Endothelial cell (in vitro differentiated cells): ENCODE results near the gene KPNA1. TPM values are rescaled to one million over a fixed set of nuclear protein-coding genes. Genes with fewer than 3 reads are reported as not detected.
A peak's percentile ranks its signal among the peaks of the same experiment; 100 is the strongest.

Source experiments
- DNase-seq: peaks from one replicate; pipeline ENCODE4 v3.0.0; 2021; ENCODE audit warnings: low spot score
- H3K27ac Mint-ChIP-seq: one replicate; pipeline ENCODE4 v1.8.0; 2021; ENCODE audit warnings: mixed read lengths, inconsistent platforms; ENCODE audit not compliant: unreplicated experiment
- H3K27me3 Mint-ChIP-seq: one replicate; pipeline ENCODE4 v1.8.0; 2021; ENCODE audit warnings: mild to moderate bottlenecking, moderate library complexity, mixed read lengths, inconsistent platforms; ENCODE audit not compliant: unreplicated experiment
- H3K36me3 Mint-ChIP-seq: one replicate; pipeline ENCODE4 v1.8.0; 2021; ENCODE audit warnings: mild to moderate bottlenecking, low read depth, mixed read lengths, inconsistent platforms; ENCODE audit not compliant: unreplicated experiment
- H3K4me1 Mint-ChIP-seq: one replicate; pipeline ENCODE4 v1.8.0; 2021; ENCODE audit warnings: mild to moderate bottlenecking, mixed read lengths, inconsistent platforms; ENCODE audit not compliant: unreplicated experiment
- H3K4me3 Mint-ChIP-seq: one replicate; pipeline ENCODE4 v1.8.0; 2021; ENCODE audit warnings: mild to moderate bottlenecking, mixed read lengths, inconsistent platforms; ENCODE audit not compliant: unreplicated experiment
- H3K9me3 Mint-ChIP-seq: one replicate; pipeline ENCODE4 v1.8.0; 2021; ENCODE audit warnings: mixed read lengths, inconsistent platforms; ENCODE audit not compliant: unreplicated experiment
- CTCF ChIP-seq: fragments of 200-600 bp; sonication (generic); IDR thresholded peaks from one replicate; pipeline ENCODE4 v1.5.0; 2021; ENCODE audit warnings: antibody characterized with exemption; ENCODE audit not compliant: unreplicated experiment
- total RNA-seq: library from RNA; stranded (reverse); fragmentation: NEBNext Ultra II Directional; extraction: Animal tissue kit (Norgen Biotek cat#: 25700); gene quantifications from one replicate; pipeline ENCODE4 v1.2.1, GENCODE V29; 2021; ENCODE audit not compliant: unreplicated experiment

The KPNA1 gene
- total RNA-seq, 1 donor from 2014 or later: 87.2 TPM

GRCh38 chr3:122498152-122498551, 16.6 kb downstream of the KPNA1 start:
- no peak for DNase-seq

GRCh38 chr3:122497425-122497824, 17.3 kb downstream of the KPNA1 start:
- Mint-ChIP-seq H3K9me3 (no peaks in the 10 kb centered on the region), H3K27ac (no peak overlapping the region), H3K36me3 (peaks cover 16% of the 10 kb centered on the region), H3K4me3 (no peak overlapping the region), H3K4me1 (peaks cover 30% of the 10 kb centered on the region), H3K27me3 (peaks cover 6% of the 10 kb centered on the region)
- TF ChIP-seq CTCF: no peak
- DNase-seq: no peak

More at GRCh38 chr3:122498152-122498551, 16.6 kb downstream of the KPNA1 start:
- Mint-ChIP-seq H3K36me3 (peaks cover 16% of the 10 kb centered on the region), H3K9me3 (no peaks in the 10 kb centered on the region), H3K27me3 (peaks cover 6% of the 10 kb centered on the region), H3K27ac (peak overlapping the region; percentile 5), H3K4me1 (peaks cover 27% of the 10 kb centered on the region), H3K4me3 (no peak overlapping the region)
- TF ChIP-seq CTCF: no peak

GRCh38 chr3:122496508-122496907, 18.2 kb downstream of the KPNA1 start:
- TF ChIP-seq CTCF: no peak
- H3K4me3 Mint-ChIP-seq: peak overlapping the region; percentile 10
- no peak for DNase-seq
- H3K27ac Mint-ChIP-seq: peak overlapping the region; percentile 88
- peaks cover 20% of the 10 kb centered on the region for H3K36me3 Mint-ChIP-seq
- peaks cover 30% of the 10 kb centered on the region for H3K4me1 Mint-ChIP-seq
- H3K9me3 Mint-ChIP-seq: no peaks in the 10 kb centered on the region
- peaks cover 6% of the 10 kb centered on the region for H3K27me3 Mint-ChIP-seq

GRCh38 chr3:122493296-122493695, 21.4 kb downstream of the KPNA1 start:
- H3K27me3 Mint-ChIP-seq: peaks cover 3% of the 10 kb centered on the region
- H3K36me3 Mint-ChIP-seq: peaks cover 21% of the 10 kb centered on the region
- H3K9me3 Mint-ChIP-seq: no peaks in the 10 kb centered on the region
- TF ChIP-seq CTCF: no peak
- peaks cover 45% of the 10 kb centered on the region for H3K4me1 Mint-ChIP-seq
- DNase-seq: no peak
- peak overlapping the region; percentile 20 for H3K27ac Mint-ChIP-seq
- H3K4me3 Mint-ChIP-seq: peak overlapping the region; percentile 24

GRCh38 chr3:122488262-122488973, 26.3 kb downstream of the KPNA1 start:
- no peaks in the 10 kb centered on the region for H3K9me3 Mint-ChIP-seq
- peaks cover 3% of the 10 kb centered on the region for H3K27me3 Mint-ChIP-seq
- H3K4me1 Mint-ChIP-seq: peaks cover 44% of the 10 kb centered on the region
- peaks cover 8% of the 10 kb centered on the region for H3K36me3 Mint-ChIP-seq
- peak overlapping the region; percentile 79 for H3K27ac Mint-ChIP-seq
- no peak for TF ChIP-seq CTCF
- H3K4me3 Mint-ChIP-seq: peak overlapping the region; percentile 4
- DNase-seq: no peak
